Pancreas (tissue), 10 donors: ENCODE results near the gene GBX2. TPM values are rescaled to one million over a fixed set of nuclear protein-coding genes. Genes with fewer than 3 reads are reported as not detected.

ENCODE experiments used
- ATAC-seq, 4 donors: fragments of 200-7000 bp; cut with Tn5 transposase; one replicate each; pipeline versions ENCODE4 v1.8.0 to v1.9.1; 2020; ENCODE audit warnings: mild to moderate bottlenecking in 4 of 4, moderate library complexity in 4 of 4
- DNase-seq, 6 donors: peaks; one replicate each; pipeline ENCODE4 v3.0.0-alpha.2; 2020
- FAIRE-seq: peaks from 2 replicates; lab custom pipeline; 2012; peaks lifted over from hg19 to GRCh38; lab: Jason Lieb, UNC
- H3K27ac ChIP-seq, 4 donors: fragments of 200-600 bp; sonication (generic); 1 replicate in 3 of 4; 2 replicates in 1 of 4; pipeline versions ENCODE4 v1.5.0 to v1.8.0; 2020
- H3K27me3 ChIP-seq, 4 donors: fragments of 200-600 bp; one replicate each; pipeline ENCODE4 v1.8.0; 2021
- H3K36me3 ChIP-seq, 3 donors: fragments of 200-600 bp; sonication (generic) in 1 of 3; one replicate each; pipeline versions ENCODE4 v1.5.0 to v1.8.0; 2020 to 2021
- H3K4me1 ChIP-seq, 3 donors: fragments of 200-600 bp; one replicate each; pipeline ENCODE4 v1.8.0; 2021
- H3K4me3 ChIP-seq, 4 donors: fragments of 200-600 bp; sonication (generic) in 2 of 4; one replicate each; pipeline versions ENCODE4 v1.5.0 to v1.8.0; 2020 to 2021
- H3K9me3 ChIP-seq, 4 donors: fragments of 200-600 bp; one replicate each; pipeline ENCODE4 v1.8.0; 2021
- WGBS, 2 donors: extraction: QIAGEN DNeasy Blood & Tissue Kit; methylation state at CpG; one replicate each; pipeline ENCODE4 v1.1.7; 2013; 5-methylcytosine and 5-hydroxymethylcytosine counted together
- intact Hi-C, 3 donors: fragments of 100-400 bp; cut with DNase I; formaldehyde crosslinking; loops; one replicate each; pipeline versions ENCODE4 v1.11.1 to v1.14.2; 2022
- polyA plus RNA-seq, 2 donors: library from polyadenylated mRNA; stranded (reverse); fragments of 200-250 nt; gene quantifications; one replicate each; pipeline ENCODE4 v1.2.3, GENCODE V29; 2013
- total RNA-seq, 6 donors: library from RNA; stranded (reverse); fragmentation: NEBNext Ultra II Directional in 4 of 6; extraction: Animal tissue kit (Norgen Biotek cat#: 25700) in 4 of 6; gene quantifications; one replicate each; pipeline versions ENCODE4 v1.2.1 to v1.2.4, GENCODE V29; 2021 to 2023
- TF ChIP-seq, protein P1 (sequence below), 4 donors: fragments of 200-600 bp; sonication (generic) in 3 of 4; IDR thresholded peaks; one replicate each; pipeline versions ENCODE4 v1.5.0 to v1.8.0; 2021; ENCODE audit warnings: antibody characterized with exemption in 4 of 4
- donor health status: healthy with polysubstance abuse.
- donor health status: DM: no; HTN: no; CAD: no; lungs with moderate emphysema.
- donor health status: DM: no; HTN: no; CAD: no.
- donor health status: control.
- donor health status: control.
- donor health status: Bipolar disorder and iron deficiency.
- donor health status: DM: yes; HTN: yes; CAD: no.
- donor health status: DM: no; HTN: no; CAD: no.
- donor health status: DM: no; HTN: no; CAD: no.
- donor health status: DM: yes; HTN: yes; CAD: no.

The GBX2 gene
- total and polyA plus RNA-seq, 8 donors, result not detected

DNA sequence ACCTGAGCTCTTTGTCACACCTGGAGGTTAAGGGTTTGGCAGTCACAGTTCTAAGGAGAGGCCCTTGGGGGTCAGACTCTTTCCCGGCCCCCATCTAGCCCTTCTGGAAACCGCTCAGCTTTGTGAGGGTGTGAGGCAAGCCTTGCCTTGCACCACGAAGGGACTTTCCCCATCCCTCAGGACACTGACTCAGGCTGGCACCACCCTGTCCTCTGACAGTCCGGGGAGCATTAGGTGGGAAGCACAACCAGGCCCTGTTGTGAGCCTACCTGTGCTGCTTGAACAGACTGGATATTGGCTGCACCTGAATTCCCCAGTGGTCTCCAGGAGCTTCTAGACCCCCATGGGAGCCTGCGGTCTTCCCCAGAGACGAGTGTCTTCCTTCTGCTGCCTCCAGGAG lies 47.0 kb upstream of the GBX2 start:
- Histone ChIP-seq H3K36me3 (no peaks in the 10 kb centered on the region), H3K27me3 (peaks cover 0 to 2% (median 0%) of the 10 kb centered on the region in 4 donors), H3K27ac (no peak overlapping the region), H3K9me3 (no peaks in the 10 kb centered on the region), H3K4me1 (no peaks in the 10 kb centered on the region), H3K4me3 (no peak overlapping the region)
- no peak for ATAC-seq
- 61 to 67% methylated on average over 6 of the region's 6 CpGs for WGBS, 2 donors
- no peak for DNase-seq
- intact Hi-C loops, result no loop called here
- no peak for FAIRE-seq
- TF ChIP-seq, protein P1, sequence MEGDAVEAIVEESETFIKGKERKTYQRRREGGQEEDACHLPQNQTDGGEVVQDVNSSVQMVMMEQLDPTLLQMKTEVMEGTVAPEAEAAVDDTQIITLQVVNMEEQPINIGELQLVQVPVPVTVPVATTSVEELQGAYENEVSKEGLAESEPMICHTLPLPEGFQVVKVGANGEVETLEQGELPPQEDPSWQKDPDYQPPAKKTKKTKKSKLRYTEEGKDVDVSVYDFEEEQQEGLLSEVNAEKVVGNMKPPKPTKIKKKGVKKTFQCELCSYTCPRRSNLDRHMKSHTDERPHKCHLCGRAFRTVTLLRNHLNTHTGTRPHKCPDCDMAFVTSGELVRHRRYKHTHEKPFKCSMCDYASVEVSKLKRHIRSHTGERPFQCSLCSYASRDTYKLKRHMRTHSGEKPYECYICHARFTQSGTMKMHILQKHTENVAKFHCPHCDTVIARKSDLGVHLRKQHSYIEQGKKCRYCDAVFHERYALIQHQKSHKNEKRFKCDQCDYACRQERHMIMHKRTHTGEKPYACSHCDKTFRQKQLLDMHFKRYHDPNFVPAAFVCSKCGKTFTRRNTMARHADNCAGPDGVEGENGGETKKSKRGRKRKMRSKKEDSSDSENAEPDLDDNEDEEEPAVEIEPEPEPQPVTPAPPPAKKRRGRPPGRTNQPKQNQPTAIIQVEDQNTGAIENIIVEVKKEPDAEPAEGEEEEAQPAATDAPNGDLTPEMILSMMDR (IDR thresholded peaks at IDR 0.05), result no peak

DNA sequence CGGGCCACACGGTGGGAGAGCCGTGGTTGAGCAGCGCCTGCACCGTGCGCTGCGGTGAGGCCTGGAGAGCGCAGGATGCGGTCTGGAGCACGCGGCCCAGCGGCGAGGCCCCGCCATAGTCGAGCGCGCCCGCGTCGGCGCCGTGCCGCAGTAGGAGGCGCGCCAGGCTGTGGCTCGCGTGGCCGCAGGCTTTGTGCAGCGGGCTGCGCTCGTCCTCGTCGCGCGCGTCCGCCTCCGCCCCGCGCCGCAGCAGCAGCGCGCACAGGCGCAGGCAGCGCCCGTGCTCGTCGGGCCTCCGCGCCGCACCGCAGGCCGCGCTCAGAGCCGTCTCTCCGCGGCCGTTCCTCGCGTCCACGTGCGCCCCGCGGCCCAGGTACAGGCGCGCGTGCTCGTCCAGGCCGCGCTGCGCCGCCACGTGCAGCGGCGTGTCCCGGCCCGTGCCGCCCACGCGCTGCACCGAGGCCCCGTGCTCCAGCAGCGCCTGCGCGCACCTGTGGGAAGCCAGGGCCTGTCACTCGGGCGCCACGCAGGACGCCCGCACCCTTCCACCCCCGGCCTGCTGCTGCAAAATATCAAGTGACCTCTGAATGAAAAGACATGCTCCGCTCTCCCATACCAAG lies 46.3 kb upstream of the GBX2 start:
- intact Hi-C loops, result no loop called here
- no peaks in the 10 kb centered on the region for H3K36me3 ChIP-seq
- 30 to 35% methylated on average over 47 to 92 of the region's 92 CpGs for WGBS, 2 donors
- no peaks in the 10 kb centered on the region for H3K4me1 ChIP-seq
- no peak overlapping the region for H3K4me3 ChIP-seq
- no peak for DNase-seq
- FAIRE-seq, result no peak
- H3K9me3 ChIP-seq, result no peaks in the 10 kb centered on the region
- H3K27me3 ChIP-seq, result peaks cover 0 to 2% (median 0%) of the 10 kb centered on the region in 4 donors
- H3K27ac ChIP-seq, result no peak overlapping the region
- TF ChIP-seq, protein P1 (IDR thresholded peaks at IDR 0.05), result no peak
- ATAC-seq, result no peak

DNA sequence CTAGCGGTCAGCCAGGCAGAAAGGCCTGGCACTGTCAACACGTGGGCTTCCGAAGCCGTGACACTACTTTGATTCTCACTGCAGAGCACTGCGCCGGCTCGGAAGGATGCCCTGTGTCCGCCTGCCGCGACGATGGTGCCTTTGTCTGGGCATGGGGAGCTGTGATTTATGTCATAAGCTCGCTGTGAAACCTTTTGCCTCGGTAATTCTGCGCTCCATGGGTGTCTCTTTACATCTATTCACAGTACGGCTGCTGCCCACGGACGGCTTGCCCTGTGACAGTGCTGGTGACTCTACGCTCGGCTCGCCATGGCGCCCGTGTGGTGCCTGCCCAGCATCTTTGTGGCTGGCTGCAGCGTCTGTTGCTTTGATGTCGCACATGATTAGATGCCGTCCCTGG lies 43.1 kb upstream of the GBX2 start:
- TF ChIP-seq, protein P1 (IDR thresholded peaks at IDR 0.05), result no peak
- H3K4me1 ChIP-seq, result no peaks in the 10 kb centered on the region
- no peaks in the 10 kb centered on the region for H3K9me3 ChIP-seq
- H3K4me3 ChIP-seq, result no peak overlapping the region
- no peaks in the 10 kb centered on the region for H3K36me3 ChIP-seq
- 78 to 84% methylated on average over 25 of the region's 25 CpGs for WGBS, 2 donors
- ATAC-seq, result no peak
- intact Hi-C loops, result no loop called here
- H3K27ac ChIP-seq, result no peak overlapping the region
- no peak for DNase-seq
- H3K27me3 ChIP-seq, result no peaks in the 10 kb centered on the region
- no peak for FAIRE-seq

DNA sequence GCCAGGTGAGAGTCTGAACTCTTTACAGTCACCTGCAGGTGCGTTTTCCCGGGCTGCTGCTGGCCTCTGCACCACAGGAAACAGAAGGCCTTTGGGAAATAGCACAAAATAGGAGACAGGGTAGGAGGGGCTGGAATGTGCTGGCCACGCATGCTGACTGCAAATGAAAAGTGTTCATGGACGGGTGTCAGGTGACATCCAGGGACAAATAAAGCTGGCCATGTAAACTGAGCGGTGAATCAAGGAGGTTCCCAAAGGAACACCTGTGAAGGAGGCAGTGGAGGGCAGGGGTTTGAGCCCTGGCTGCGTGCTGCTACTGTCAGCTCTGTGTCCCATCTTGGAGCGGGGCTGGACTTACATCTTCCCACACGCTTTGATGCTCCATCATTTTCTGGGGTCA lies 42.4 kb upstream of the GBX2 start:
- H3K36me3 ChIP-seq, result no peaks in the 10 kb centered on the region
- intact Hi-C loops, result no loop called here
- TF ChIP-seq, protein P1 (IDR thresholded peaks at IDR 0.05), result no peak
- ATAC-seq (no peak), DNase-seq (no peak), FAIRE-seq (no peak)
- no peak overlapping the region for H3K27ac ChIP-seq
- H3K4me3 ChIP-seq, result no peak overlapping the region
- no peaks in the 10 kb centered on the region for H3K4me1 ChIP-seq
- no peaks in the 10 kb centered on the region for H3K27me3 ChIP-seq
- no peaks in the 10 kb centered on the region for H3K9me3 ChIP-seq
- WGBS, 2 donors, result 42 to 45% methylated on average over 8 of the region's 8 CpGs

DNA sequence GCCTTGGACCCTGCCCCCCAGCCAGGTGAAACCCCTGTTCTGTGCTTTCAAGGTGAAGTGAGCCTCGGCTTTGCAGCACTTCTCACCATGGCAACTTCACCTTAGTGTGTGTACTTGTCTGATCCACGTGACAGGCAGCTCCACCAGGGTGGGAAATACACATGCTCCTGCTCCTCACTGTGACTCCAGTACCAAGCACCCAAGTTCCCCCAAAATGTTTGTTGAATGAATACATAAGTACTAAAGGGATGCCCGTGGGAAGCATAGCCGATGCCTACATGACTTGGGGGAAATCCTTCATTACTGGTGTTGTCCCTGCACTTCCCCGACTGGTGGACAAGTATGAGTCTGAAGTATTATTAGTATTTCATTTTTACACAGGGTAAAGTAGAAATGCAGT lies 41.8 kb upstream of the GBX2 start:
- no peak for FAIRE-seq
- no peaks in the 10 kb centered on the region for H3K27me3 ChIP-seq
- WGBS, 2 donors, result 56 to 64% methylated on average over 5 of the region's 5 CpGs

More for the DNA sequence above, 41.8 kb upstream of the GBX2 start:
- Histone ChIP-seq H3K27ac (no peak overlapping the region), H3K4me1 (no peaks in the 10 kb centered on the region), H3K9me3 (no peaks in the 10 kb centered on the region), H3K4me3 (no peak overlapping the region), H3K36me3 (no peaks in the 10 kb centered on the region)
- ATAC-seq (no peak), DNase-seq (no peak)
- TF ChIP-seq, protein P1 (IDR thresholded peaks at IDR 0.05), result no peak
- intact Hi-C loops, result no loop called here
